ENCODE measurements around the gene KISS1R.
A peak's percentile ranks its signal among the peaks of the same experiment; 100 is the strongest.
"Not testable (repeated sequence)": the region's sequence is repeated elsewhere in the genome, so short reads cannot be mapped to it uniquely, and the experiment has no call there.

The KISS1R gene

DNA sequence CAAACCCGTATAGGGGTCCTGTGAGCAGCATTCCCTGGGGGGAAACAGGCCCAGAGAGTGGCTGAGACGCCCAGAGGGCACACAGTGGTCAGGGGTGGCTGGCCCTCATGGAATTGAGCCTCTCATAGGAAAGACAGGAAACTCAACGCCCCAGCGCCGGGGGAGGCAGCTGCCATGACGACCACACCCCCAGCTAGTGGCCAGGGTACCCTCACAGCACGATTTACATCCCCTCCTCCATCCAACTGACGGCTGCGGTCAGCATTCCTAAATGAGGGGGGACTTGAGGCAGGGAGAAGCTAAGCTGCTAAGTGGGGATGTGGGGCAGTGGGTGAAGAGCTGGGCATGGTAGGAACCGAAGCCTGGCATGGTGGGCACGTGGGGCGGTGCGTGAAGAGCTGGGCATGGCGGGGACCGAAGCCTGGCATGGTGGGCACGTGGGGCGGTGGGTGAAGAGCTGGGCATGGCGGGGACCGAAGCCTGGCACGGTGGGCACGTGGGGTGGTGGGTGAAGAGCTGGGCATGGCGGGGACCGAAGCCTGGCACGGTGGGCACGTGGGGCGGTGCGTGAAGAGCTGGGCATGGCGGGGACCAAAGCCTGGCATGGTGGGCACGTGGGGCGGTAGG lies 34.1 kb upstream of the KISS1R start:
- no peak for DNase-seq

DNA sequence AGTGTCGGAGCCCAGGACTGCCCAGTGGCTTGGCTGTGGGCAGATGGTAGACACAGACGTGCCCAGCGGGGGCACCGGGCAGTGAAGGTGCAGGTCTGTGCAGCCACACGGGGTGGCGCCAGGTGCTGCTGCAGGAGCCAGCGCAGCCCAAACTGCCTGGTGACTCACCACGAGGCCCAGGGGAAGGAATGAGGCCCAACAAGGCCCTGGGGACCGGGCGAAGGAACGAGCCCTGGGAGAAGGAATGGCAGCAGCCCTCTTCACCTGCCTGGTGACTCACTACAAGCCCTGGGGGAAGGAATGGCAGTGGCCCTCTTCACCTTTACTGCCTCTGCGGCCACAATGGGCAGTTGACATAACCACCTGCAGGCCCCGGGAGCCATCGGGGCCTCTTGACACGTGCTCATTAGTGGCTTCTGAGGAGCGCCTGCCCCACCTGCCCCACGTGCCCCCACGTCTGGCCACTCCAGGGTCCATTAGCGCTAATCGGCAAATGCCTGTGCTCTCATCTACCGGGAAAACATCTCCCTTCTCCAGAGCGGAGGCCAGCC lies 33.4 kb upstream of the KISS1R start:
- DNase-seq = no peak

DNA sequence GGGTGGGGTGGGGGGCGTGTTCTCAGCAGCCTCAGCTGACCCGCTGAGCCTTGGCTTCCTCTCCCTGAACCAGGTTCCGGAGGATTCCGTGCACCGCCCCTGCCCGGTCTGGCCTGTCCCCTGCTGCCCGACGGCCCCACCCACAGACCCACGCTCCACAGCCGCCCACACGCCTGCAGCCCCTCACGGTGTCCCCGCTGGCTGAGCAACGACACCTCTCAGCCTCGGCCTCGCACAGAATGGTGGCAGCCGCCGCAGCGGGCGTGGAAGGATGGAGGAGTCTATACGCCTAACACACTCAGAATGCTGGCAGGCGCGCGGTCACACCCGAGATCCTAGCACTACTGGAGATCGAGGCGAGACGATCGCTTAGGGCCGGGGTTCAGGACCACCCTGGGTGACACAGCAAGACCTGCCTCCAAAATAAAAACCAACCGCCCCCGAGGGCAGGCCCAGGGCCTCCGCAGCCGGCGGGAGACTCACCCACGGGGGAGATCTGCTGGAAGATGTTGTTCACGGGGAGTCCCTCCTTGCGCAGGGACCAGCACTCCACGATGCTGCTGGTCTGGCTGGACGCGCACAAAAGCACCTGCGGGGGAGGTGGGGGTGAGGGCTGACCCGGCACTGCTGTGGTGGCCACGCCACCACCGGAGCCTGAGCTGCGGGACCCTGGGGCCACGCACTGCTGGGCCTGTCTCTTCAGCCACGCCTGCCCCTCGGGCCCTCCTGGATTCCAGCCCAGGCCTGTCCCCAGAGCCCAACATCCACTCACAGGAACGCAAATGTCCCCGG lies 32.5 kb upstream of the KISS1R start:
- DNase-seq = no peak

DNA sequence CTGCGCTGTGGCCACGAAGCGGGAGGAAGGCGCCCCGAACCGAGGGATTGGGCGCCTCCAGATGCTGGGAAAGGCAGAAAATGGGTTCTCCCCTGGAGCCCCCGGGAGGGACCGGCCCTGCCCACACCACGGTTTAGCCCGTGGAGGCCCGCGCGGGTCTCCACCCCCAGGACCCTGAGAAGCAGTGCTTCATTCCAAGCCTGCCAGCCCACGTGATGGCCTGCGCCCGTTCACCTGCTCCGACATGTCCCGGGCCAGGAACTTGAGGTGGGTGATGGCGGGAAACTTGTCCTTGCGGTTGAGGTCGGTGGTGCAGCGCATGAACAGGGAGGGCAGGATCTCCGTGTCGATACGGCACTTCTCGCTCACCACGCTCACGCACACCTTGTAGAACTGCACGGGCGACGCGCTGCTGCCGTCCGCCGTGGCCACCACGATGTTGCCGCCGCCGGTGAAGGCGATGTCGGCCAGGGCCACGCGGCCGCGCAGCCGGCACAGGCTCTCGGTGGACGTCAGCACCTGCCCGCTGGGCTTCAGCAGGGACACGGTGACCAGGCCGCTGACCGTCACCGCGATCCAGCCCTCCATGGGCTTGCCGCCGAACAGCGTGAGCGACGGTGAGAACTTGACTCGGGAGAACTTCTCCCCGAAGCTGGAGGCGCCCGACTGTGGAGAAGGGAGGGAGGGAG lies 31.5 kb upstream of the KISS1R start:
- DNase-seq = no peak

DNA sequence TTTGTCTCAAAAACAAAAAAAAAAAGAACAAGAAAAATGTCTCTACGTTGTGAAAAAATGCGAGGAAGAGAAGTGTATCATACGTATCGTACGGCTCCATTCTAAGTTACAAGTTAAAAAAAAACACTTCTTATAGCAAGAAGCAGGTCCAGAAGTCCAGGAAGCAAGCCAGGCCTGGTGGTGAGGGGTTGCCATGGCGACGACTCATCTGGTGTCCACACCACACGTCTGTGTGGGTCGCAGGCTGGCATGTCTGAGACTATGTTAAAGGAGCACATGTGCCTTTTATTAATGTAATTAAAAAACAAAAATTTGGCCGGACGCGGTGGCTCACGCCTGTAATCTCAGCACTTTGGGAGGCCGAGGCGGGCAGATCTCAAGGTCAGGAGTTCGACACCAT lies 30.1 kb upstream of the KISS1R start:
- DNase-seq = no peak

DNA sequence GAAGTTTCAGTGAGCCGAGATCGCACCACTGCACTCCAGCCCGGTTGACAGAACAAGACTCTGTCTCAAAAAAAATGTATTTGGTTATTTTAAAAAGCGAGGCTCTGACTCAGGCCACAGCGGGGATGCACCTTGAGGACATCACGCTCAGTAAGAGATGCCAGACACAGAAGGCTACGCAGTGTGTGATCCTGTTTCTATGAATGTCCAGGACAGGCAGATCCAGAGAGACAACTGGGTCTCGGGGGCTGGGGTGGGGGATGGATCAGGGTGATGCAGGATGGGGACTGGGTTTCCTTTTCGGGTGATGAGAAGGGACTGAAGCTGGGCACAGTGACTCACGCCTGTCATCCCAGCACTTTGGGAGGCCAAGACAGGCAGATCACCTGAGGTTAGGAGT lies 29.5 kb upstream of the KISS1R start:
- no peak for DNase-seq

DNA sequence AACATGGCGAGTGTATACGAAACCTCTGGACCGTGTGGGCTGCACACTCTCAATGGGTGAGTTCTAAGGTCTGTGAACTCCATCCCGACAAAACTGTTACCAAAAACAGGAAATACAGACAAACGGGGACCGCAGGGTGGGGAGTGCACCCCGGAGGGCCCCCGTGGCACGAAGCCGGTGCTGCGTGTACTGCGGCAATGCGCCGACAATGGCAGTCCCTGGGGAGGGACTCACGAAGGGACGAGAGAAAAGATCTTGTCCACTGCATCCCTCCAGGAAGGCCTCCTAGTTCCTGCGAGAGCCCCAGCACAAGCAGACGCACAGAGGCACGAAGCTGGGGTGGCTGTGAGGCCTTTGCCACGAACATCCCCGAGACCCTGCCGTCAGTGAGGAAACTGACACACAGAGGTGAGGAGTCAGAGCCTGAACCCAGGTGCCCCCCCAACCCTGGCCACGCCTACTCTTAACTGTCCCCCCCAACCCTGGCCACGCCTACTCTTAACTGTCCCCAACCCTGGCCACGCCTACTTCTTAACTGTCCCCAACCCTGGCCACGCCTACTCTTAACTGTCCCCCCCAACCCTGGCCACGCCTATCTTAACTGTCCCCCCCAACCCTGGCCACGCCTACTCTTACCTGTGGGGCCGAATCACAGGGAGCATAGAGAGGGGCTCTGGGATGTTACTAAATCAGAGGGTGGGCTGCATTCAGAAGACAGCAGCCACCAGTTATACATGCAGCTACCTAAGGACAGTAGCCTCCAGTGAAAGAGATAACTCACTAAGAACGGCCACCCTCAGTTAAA lies 28.4 kb upstream of the KISS1R start:
- DNase-seq = no peak

DNA sequence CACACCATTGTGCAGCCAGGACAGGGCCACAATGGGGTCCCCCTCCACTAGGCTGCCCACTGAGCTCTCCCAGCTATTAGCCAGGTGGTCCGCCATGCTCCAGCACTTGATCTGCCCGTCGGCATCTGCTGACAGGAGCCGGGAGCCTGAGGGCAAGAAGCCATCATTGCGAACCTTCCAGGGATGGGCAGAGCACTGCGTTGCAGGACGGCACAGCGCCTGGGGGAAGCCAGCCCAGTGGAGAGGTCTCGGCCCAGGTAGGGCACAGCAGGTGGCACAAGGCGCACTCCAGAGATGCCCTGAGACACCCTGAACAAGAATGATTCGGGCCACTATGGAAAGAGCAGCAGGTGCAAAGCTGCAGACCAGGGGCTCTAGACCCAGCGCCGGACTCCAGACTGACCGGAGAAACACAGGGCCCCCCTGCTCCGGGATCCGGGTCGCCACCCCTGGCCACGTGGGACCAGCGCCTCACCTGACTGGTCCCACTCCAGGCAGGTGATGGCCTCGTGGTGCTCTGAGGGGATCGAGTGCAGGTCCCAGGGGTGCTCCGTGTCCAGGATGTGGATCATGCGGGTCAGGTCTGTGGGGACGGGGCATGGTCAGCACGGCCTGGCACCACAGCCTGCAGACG lies 27.4 kb upstream of the KISS1R start:
- DNase-seq = no peak

DNA sequence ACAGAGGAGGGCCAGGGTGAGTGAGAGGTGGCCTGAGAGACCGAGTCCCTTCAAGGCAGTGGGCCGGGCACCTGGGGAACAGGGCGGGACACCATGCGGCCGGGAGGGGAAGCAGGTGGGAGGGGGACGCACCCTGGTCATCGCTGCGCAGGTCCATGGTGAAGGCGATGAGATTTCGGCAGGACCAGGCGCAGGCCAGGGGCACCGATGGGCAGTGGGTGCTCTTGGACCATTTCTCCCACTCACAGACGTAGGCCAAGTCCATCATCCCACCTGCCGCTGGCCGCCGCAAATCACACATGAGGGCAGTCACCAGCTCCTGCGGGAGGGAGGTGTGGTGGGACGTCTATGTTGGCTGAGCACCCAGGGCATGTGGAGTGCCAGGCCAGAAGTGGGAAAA lies 26.3 kb upstream of the KISS1R start:
- no peak for DNase-seq

DNA sequence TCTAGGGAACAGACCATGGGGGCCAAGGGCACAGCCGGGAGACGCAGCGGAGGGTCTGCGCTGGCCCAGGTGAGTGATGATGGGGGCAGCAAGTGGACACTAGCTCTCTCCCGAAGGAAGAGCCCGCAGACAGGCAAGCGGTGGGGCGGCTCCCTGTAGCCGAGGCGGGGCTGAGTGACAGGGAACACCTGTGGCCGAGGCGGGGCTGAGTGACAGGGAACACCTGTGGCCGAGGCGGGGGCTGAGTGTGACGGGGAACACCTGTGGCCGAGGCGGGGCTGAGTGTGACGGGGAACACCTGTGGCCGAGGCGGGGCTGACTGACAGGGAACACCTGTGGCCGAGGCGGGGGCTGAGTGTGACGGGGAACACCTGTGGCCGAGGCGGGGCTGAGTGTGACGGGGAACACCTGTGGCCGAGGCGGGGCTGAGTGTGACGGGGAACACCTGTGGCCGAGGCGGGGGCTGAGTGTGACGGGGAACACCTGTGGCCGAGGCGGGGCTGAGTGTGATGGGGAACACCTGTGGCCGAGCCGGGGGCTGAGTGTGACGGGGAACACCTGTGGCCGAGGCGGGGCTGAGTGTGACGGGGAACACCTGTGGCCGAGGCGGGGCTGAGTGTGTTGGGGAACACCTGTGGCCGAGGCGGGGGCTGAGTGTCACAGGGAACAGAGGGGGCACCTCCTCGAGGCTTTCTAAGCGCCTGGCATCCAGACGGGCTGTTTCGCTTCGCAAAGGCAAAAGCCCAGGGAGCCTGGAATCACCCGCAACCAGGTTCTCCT lies 25.5 kb upstream of the KISS1R start:
- DNase-seq = not testable (repeated sequence)

DNA sequence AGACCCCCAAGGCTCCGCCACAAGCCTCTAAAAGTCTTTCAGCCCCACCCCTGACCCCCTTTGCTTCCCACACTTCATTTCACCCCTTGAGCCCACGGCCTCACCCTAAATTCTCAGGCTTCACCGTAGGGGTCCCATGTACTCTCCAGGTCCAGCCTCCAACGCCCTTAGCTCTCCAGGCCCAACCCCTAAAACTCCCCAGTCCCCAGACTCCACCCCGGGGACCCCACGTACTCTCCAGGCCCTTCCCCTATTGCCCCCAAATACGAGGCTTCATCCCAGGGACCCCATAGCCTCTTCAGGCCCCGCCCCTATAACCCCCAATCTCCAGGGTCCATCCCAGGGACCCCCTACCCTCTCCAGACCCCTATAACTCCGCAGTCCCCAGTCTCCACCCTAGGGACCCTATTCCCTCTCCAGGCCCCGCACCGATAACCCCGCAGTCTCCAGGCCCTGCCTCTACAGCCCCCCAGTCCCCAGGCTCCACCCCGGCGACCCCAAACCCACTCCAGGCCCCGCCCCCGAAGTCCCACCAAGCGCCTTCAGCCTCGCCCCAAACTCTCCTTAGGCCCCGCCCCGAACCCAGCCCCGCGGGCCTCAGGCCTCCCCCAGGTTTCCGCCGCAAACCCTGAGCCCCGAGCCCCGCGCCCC lies 24.8 kb upstream of the KISS1R start:
- no peak for DNase-seq

DNA sequence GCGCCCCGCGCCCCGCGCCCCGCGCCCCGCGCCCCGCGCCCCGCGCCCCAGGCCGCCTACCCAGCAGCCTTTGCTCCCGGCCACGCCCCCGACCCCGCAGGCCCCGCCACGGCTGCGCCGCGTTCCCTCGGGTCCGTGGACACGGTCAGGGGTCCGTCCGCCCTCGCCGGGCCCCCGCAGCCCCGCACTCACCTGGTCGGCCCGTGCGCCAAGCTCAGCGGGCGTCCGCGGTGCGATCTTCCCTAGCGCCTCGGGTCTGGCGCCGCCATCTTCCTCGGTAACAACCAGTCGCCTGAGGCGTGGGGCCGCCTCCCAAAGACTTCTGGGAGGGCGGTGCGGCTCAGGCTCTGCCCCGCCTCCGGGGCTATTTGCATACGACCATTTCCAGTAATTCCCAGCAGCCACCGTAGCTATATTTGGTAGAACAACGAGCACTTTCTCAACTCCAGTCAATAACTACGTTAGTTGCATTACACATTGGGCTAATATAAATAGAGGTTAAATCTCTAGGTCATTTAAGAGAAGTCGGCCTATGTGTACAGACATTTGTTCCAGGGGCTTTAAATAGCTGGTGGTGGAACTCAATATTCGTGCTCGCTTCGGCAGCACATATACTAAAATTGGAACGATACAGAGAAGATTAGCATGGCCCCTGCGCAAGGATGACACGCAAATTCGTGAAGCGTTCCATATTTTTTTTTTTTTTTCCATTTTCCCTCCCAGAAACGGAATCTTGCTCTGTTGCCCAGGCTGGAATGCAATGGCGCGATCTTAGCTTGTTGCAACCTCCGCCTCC lies 24.0 kb upstream of the KISS1R start, which contains the start of the genes MED16 and RNU6-9:
TSS of gene MED16 (minus strand) at position 294 of the 796 bp plus-strand sequence. CDS start 2,056 bp downstream, outside the sequence.
TSS of gene RNU6-9 (plus strand) at position 591 of the 796 bp plus-strand sequence.
- peak; percentile 93 for DNase-seq

DNA sequence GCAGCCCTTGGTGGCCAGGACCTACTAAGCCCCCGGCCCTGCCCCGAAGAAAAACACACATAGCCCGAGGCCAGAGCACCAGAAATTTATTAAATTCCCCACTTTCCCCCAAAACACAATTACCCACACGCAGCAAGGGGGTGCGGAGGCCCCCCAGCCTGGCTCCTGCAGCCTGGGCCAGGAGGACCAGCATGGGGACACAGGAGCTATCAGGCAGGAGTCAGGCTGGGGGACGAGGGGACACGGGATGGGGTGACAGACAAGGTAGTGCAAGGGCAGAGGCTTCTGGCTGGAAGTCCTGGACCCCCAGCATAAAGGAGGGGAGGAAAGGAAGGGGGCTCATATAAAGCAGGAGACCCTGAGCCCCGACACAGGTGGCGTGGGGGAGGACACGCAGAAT lies 20.7 kb upstream of the KISS1R start:
- no peak for DNase-seq

DNA sequence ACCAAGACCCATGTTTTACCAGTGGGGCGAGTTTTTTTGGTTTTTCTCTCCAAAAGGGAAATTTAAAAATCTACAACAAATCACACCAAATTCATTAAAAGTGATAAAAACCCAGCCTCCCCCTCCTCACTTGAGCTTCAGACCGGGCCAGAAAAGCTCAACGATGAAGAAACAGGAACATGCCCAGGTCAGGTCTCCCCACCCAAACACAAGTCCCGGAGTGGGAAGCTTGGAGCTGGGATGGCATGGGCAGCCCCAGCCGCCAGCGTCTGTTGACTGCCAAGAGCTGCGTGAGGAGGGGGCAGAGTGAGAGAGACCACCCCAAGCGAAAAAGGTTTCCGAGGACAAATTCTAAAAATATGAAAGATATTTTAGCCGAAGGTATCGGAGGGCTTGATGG lies 20.1 kb upstream of the KISS1R start:
- no peak for DNase-seq

DNA sequence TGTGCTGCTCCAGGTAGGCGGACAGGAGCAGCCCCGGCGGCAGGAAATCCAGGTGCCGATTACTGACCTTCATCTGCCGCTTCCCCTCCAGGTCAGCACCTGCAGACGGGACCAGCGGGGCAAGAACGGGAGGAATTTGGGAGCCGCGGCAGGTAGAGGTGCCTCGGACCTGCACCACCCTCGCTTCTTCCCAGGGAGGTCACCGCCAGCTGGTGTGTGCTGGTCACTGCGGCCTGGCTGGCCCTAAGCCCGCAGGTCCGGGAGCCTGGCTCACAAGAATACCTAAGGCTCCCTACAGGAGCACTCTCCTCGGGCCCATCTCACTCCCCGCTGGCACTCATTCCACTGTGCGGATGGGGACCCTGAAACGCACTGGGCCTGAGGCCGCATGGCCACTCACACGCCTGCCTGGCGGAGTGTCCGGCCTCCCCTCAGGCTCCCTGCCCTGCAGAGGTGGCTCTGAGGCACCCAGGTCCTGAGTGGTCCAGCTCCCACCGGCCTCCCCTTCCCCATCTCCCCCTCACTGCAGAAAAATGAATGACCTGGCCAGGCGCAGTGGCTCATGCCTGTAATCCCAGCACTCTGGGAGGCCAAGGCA lies 19.6 kb upstream of the KISS1R start:
- no peak for DNase-seq

DNA sequence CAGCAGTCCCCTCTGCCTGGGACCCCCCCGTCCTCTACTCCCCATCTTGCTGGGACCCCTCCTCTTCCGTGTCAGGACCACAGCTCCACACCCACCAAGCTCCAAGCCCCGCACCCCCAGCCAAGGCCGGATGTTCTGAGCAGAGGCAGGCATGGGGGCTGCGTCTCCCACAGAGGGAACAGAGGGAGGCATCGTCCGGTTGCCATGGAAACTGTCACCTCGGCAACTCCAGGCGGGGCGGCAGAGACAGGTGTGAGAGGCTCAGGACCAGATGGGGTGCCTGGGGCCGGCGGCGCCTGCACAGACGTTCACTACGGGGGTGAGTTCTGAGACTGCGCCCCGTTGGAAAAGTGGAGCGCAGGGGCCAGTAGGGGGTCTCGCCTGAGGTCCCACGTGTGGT lies 18.5 kb upstream of the KISS1R start:
- DNase-seq = no peak

DNA sequence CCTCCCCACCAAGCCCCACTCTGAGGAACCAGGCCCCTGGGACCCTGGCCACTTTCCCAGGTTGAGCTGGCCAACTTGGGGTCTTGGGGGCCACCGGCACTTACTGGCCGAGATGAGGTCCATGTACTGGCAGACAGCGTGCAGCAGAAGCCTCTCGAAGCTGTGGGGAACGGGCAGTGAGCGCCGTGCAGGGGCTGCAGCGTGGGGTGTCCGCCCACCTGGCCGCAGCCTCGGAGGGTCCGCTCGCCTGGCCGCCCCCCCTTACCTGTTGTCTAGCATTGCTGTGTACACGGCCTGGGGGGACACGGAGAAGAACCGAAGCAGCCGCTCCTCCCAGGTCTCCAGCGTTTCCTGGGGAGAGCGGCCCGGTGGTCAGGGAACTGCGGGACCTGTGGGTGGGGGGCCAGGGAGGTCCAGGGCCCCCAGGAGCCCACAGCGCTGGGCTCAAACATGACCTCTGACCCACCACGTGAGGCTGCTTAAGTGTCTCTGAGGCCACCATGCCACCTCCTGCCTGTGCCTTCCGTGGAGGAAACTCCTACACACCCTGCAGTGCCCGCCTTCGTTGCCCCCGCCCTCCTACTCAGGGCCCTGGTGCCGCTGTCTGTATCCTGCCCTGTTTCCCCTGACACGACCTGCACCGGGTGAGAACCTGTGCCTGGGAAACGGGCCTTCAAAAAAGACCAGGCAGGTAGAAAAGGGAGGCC lies 17.6 kb upstream of the KISS1R start:
- DNase-seq = no peak

DNA sequence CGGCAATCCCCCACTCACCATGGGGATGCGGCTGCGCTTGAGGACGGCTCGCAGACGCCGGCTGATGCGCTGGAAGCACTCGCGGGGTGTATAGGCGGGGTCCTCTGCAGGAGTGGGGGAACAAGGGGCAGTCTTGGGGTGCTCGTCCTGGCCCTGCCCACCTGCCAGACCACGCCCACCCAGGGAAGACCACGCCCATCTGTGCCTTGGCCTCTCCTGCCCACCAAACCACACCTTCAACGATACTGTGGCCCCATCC lies 17.2 kb upstream of the KISS1R start:
- no peak for DNase-seq

All from CD4-positive, alpha-beta T cell treated with Interleukin-12 subunit alpha and Interleukin-12 subunit beta, for 1 hour (primary cell).